Right ventricle myocardium superior (tissue), 1 donor: ENCODE results near the gene NUDT21. TPM values are rescaled to one million over a fixed set of nuclear protein-coding genes. Genes with fewer than 3 reads are reported as not detected.
"Not testable (repeated sequence)": the region's sequence is repeated elsewhere in the genome, so short reads cannot be mapped to it uniquely, and the experiment has no call there.

Source experiments
- ATAC-seq: fragments of 200-7000 bp; cut with Tn5 transposase; one replicate; pipeline ENCODE4 v1.9.1; 2020; ENCODE audit warnings: mild to moderate bottlenecking; ENCODE audit not compliant: poor library complexity
- DNase-seq: peaks from one replicate; pipeline ENCODE4 v3.0.0-alpha.2; 2020
- intact Hi-C: fragments of 100-400 bp; cut with DNase I; formaldehyde crosslinking; loops from one replicate; pipeline ENCODE4 v1.11.2; 2022
- total RNA-seq: library from RNA; stranded (reverse); fragmentation: NEBNext Ultra II Directional; extraction: Animal tissue kit (Norgen Biotek cat#: 25700); gene quantifications from one replicate; pipeline ENCODE4 v1.2.1, GENCODE V29; 2021
- donor health status: DM: no; HTN: yes; CAD: no; lungs with severe emphysema.

The NUDT21 gene
- total RNA-seq, 1 donor from 2014 or later = 56.2 TPM

- no peak for DNase-seq
- intact Hi-C loops = no loop called here
- no peak for ATAC-seq
Observed at GRCh38 chr16:56422896-56423441, 28.2 kb downstream of the NUDT21 start.

DNA sequence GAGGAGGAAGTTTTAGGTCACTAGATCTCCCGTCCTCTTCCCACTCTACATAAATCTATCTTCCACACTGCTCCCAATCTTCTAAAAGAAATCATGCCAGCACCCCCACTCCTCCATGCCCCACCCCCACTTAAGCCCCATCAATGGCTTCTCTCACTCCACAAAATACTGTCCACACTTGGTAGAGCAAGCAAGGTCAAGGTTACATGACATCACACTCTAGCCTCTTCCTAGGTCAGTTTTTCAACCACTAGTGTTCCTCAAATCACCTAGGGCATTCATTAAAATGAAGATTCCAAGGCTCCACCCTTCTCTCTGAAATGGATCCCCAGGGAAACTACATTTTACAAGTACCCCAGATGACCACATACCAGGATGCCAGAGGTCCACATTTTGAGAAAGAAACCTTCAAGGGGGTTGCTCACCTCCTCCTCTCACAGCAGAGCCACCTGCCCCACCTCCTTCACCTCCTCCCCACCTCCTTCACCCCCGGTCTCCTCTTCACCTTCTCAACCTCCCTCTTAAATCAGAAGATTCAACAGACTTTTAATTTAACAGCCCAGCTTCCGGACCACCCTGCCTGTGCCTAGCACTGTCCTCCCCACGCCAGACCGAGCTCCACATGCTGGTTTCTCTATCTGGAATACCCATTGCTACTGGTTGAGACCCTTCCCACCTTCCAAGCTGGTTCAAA lies 29.0 kb downstream of the NUDT21 start:
- ATAC-seq (no peak), DNase-seq (no peak)
- intact Hi-C loops = no loop called here

- no peak for DNase-seq
- no peak for ATAC-seq
- intact Hi-C loops = no loop called here
Observed at GRCh38 chr16:56421313-56421712, 29.8 kb downstream of the NUDT21 start.

DNA sequence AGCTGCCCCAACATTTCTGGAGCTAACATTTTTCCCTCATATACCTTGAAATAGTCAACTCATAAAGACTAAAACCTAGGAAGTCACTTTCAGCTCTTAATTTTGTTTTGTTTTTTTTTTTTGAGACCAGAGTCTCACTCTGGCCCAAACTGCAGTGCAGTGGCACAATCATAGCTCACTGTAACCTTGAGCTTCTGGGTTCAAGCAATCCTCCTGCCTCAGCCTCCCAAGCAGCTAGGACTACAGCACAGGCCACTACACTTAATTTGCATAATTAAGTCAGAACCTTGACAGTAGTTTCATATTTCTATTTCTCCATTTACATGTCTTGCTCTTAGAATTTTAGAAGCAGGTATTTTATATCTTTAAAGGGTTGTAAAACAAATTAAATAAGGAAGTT lies 30.5 kb downstream of the NUDT21 start:
- DNase-seq (no peak), ATAC-seq (no peak)
- intact Hi-C loops = no loop called here

DNA sequence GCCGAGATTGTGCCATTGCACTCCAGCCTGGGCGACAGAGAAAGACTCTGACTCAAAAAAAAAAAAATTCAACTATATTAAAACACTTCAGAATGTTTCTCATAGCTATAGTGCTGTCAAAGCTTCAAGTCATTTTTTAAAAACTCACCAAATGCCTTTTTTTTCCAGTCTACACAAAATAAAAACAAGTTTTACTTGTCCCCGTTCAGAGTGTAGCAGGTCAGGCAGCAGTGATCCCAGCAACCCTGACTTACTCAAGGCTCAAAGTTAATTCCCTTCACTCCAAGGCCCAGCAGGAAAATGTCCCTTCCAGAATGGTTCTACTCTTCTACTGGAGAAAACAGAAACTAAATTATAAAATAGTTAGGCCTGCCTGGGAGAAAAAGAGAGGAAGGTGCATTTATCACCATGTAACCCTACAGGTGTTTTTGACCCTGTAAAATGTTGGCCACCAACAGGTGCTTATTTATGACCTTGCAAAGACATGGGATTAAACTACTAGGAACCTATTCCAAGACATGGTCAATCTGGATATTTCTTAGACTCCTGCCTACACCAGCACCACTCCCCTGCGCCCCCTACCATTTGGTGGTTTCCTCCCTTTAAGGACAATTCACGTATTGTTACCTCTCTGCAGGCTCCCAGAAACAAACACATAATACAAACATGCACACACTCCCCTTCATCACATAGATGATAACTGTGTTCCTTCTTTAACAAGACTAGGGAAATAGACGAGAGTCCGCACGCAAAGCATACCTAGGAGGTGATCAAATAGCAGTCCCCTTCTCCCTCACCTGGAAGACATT lies 31.2 kb downstream of the NUDT21 start:
- ATAC-seq (no peak), DNase-seq (no peak)
- intact Hi-C loops = no loop called here

- DNase-seq = no peak
- ATAC-seq = no peak
- intact Hi-C loops = no loop called here
Observed at GRCh38 chr16:56417138-56417537, 34.0 kb downstream of the NUDT21 start.

DNA sequence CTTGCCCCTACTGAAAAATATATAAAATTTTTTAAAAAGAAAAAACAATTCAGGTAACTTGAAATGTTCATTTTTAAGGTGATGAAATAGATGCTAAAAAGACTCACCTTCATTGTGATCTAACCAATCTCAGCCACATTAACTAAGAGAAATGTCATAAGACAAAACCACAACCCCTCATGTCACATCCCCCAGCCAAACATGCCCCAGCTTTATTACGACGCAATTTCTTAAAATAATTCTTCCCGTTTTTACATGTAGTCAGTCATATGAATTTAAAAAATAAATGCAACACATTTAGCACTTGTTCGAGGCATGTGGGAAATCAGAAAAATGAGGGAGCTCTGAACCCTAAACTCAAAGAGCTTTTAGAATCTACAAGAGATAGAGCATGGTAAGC lies 35.3 kb downstream of the NUDT21 start:
- DNase-seq = no peak
- ATAC-seq = no peak
- intact Hi-C loops = no loop called here

DNA sequence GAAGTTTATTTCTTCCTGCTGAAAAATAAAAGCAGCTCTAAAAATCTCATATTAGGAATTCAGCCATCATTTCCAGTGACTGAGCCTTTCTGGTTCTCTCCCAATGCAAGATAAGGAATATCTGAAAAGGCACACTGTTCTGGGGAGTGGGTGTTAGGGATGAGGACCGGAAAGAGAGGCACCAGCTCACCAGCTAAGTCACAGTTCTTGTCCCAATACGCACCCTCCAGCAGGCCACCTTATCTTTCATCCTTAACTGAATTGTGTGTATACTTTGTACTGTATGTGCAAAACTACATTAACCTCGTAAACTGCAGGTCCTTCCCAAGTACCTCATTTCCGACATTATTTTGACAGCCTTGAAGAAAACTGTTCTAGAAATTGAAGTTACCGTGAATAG lies 36.8 kb downstream of the NUDT21 start:
- DNase-seq = no peak
- ATAC-seq = no peak
- intact Hi-C loops = no loop called here

GRCh38 chr16:56413381-56413780 lies 37.8 kb downstream of the NUDT21 start:
- DNase-seq = no peak
- no peak for ATAC-seq
- intact Hi-C loops = no loop called here

- DNase-seq (no peak), ATAC-seq (no peak)
- intact Hi-C loops = no loop called here
Observed at GRCh38 chr16:56411624-56412023, 39.5 kb downstream of the NUDT21 start.

DNA sequence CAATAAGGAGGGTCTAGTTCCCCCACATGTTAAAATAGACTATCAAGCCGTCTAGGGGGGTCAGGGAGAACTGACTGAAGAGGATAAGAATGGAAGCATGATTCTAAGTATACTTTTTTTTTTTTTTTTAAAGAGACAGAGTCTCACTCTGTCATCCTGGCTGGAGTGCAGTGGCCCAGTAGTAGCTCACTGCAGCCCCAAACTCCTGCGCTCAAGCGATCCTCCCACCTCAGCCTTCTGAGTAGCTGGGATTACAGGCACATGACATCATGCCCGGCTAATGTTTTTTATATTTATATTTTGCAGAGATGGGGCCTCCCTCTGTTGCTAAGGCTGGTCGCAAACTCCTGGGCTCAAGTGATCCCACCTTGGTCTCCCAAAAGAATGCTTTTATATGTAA lies 40.0 kb downstream of the NUDT21 start:
- DNase-seq = no peak
- intact Hi-C loops = no loop called here
- ATAC-seq = no peak

DNA sequence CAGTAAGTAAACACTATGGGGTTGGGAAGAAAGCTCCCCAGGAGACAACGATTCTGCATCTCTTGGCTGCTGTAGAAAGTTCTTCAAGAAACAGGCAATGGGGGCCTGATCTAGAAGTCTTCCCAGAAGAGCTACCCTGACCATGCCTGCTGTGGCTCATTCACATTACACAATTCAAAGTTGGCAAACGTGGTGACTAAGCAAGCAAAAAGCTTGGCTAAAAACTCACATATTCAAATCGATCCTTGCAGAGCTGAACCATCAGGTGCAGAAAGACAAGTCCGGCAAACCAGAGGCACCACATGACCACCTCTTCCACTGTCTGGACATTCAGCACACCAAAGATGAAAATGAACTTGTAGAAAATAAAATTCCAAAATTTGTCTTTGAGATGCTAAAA lies 41.9 kb downstream of the NUDT21 start:
- ATAC-seq (no peak), DNase-seq (no peak)
- intact Hi-C loops = no loop called here

DNA sequence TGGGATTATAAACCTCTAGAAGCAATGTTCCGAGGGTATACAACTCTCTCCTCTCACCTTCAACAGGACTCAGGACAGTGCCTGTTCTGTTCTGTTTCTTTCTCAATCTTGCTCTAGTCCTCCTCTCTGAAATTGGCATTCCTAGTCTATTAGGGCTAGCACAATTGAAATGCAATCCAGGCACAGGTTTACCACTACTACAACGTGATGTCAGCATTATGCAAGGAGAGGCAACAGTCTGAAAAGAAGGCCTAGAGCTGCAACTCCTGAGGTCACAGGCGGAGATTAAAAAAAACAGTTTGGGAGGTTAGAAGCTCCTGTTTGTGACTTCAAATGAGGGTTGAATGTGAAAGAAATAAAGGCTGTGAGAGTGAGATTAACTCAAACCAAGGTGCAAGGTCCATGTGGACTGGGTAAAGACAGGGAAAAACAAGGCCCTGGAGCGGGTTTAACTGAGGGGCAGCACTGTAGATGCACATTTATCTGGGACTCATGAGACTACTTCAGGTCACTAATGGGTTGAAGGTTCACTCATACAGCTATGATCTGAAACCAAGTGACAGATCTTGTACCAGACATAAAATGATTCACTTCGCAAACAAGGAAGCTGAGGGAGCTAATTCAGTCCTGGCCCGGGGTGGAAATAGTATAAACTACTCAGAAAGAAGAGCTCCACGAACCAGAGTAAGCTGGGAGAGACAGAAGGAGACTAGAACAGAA lies 42.6 kb downstream of the NUDT21 start:
- DNase-seq = no peak
- ATAC-seq = no peak
- intact Hi-C loops = no loop called here

- ATAC-seq = no peak
- intact Hi-C loops = no loop called here
- no peak for DNase-seq
Observed at GRCh38 chr16:56405977-56406672, 45.0 kb downstream of the NUDT21 start.

GRCh38 chr16:56401482-56401881 lies 49.6 kb downstream of the NUDT21 start:
- DNase-seq = no peak
- ATAC-seq = no peak
- intact Hi-C loops = no loop called here

DNA sequence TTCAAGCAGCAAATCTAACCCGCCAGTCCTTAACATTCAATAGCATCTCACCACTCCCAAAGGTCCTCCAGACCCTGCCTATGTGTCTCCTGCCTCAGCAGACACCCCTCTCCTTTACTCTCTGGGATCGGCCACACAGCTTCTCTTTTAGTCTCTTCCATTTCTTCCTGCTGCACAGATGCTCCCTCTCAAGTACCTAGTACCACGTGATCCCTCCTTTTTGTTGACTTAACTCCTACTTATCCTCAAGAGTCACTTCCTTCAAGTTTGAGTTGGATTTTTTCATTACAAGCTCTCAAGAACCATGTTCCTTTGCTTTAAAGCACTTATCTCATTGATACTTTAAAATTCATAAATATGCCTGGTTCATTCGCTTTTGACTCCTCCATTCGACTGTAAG lies 50.7 kb downstream of the NUDT21 start:
- intact Hi-C loops = no loop called here
- DNase-seq = no peak
- ATAC-seq = no peak

GRCh38 chr16:56399486-56399885 lies 51.6 kb downstream of the NUDT21 start:
- intact Hi-C loops = no loop called here
- no peak for DNase-seq
- ATAC-seq = no peak

GRCh38 chr16:56399047-56399446 lies 52.1 kb downstream of the NUDT21 start:
- intact Hi-C loops = no loop called here
- no peak for DNase-seq
- no peak for ATAC-seq

DNA sequence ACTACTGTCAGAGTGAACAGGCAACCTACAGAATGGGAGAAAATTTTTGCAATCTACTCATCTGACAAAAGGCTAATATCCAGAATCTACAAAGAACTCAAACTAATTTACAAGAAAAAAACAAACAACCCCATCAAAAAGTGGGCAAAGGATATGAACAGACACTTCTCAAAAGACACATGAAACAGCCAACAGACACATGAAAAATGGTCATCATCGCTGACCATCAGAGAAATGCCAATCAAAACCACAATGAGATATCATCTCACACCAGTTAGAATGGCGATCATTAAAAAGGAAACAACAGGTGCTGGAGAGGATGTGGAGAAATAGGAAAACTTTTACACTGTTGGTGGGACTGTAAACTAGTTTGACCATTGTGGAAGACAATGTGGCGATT lies 54.4 kb downstream of the NUDT21 start:
- intact Hi-C loops, ATAC-seq, DNase-seq: not testable (repeated sequence)
